Measurements from ENCODE around the gene ZNF454. TPM values are rescaled to one million over a fixed set of nuclear protein-coding genes. Genes with fewer than 3 reads are reported as not detected.

Gene ZNF454
- total RNA-seq, 1 experiment from 2014 or later: 0.61 TPM

DNA sequence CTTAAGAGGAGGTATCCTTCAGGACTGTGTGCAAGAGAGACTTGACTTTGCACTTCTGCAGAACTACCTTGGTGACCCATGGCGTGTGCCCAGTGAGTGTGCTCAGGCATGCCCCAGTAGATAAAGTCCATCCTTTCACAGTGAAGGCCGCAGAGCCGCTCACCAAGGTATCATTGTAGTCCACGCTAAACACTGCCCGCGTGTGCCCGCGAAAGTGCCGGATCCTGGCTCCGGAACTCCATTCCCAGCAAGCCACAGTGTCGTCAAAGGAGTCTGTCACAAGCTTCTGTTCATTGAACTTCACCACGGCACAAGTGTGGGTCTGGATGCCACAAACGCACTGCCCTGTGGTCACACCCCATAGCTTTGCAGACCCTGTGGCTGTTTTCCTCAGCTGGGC, 57.4 kb downstream of the ZNF454 start (continued):
- TF ChIP-seq ZNF274 (IDR thresholded peaks at IDR 0.05; ENCODE audit: low read depth, low read length) (no peak), TCF7L2 (IDR thresholded peaks at IDR 0.05; ENCODE audit: borderline replicate concordance, extremely low read depth, insufficient read depth, insufficient read length) (no peak), CBX3 (IDR thresholded peaks at IDR 0.05; ENCODE audit: low read depth) (no peak), POLR2AphosphoS5 (IDR thresholded peaks at IDR 0.05; ENCODE audit: low read depth, low read length) (no peak), ELF1 (IDR thresholded peaks at IDR 0.05; ENCODE audit: borderline replicate concordance, low read depth) (no peak)
- TF ChIP-seq, protein P1, sequence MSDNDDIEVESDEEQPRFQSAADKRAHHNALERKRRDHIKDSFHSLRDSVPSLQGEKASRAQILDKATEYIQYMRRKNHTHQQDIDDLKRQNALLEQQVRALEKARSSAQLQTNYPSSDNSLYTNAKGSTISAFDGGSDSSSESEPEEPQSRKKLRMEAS (IDR thresholded peaks at IDR 0.05): no peak
- TF ChIP-seq, protein P2, sequence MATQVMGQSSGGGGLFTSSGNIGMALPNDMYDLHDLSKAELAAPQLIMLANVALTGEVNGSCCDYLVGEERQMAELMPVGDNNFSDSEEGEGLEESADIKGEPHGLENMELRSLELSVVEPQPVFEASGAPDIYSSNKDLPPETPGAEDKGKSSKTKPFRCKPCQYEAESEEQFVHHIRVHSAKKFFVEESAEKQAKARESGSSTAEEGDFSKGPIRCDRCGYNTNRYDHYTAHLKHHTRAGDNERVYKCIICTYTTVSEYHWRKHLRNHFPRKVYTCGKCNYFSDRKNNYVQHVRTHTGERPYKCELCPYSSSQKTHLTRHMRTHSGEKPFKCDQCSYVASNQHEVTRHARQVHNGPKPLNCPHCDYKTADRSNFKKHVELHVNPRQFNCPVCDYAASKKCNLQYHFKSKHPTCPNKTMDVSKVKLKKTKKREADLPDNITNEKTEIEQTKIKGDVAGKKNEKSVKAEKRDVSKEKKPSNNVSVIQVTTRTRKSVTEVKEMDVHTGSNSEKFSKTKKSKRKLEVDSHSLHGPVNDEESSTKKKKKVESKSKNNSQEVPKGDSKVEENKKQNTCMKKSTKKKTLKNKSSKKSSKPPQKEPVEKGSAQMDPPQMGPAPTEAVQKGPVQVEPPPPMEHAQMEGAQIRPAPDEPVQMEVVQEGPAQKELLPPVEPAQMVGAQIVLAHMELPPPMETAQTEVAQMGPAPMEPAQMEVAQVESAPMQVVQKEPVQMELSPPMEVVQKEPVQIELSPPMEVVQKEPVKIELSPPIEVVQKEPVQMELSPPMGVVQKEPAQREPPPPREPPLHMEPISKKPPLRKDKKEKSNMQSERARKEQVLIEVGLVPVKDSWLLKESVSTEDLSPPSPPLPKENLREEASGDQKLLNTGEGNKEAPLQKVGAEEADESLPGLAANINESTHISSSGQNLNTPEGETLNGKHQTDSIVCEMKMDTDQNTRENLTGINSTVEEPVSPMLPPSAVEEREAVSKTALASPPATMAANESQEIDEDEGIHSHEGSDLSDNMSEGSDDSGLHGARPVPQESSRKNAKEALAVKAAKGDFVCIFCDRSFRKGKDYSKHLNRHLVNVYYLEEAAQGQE (IDR thresholded peaks at IDR 0.05; ENCODE audit: low read depth): no peak
- TF ChIP-seq, protein P3, sequence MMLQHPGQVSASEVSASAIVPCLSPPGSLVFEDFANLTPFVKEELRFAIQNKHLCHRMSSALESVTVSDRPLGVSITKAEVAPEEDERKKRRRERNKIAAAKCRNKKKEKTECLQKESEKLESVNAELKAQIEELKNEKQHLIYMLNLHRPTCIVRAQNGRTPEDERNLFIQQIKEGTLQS (IDR thresholded peaks at IDR 0.05): no peak

DNA sequence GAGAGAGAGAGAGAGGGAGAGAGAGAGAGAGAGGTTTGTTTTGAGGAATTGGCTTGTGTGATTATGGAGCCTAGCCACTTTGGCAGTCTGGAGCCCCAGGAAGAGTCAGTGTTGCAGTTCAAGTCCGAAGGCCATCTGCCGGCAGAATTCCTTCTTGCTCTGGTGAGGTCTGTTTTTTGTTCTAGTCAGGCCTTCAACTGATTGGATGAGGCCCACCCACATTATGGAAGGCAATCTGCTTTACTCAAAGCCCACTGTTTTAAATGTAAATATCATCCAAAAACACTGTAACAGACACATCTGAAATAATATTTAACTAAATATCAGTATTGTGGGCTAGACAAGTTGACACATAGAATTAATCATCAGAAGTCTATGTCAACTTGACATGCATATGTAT, 65.6 kb downstream of the ZNF454 start:
- no peak overlapping the region for H3K9ac ChIP-seq (ENCODE audit: low read length)
- H3K9me3 ChIP-seq (ENCODE audit: control insufficient read depth in 1 of 2, insufficient read depth in 1 of 2, low read depth in 1 of 2, low read length in 2 of 2): no peaks in the 10 kb centered on the region; a peak in 2 of 4 replicates
- ChIA-PET POLR2A (no interaction called here), RAD21 (ENCODE audit: low non-redundant PET in 1 of 2, low total read pairs in 2 of 2, uncharacterized antibody in 2 of 2, unreplicated experiment in 2 of 2) (no interaction called here), CTCF (no interaction called here)
- H3K27ac ChIP-seq (ENCODE audit: low read depth, low read length): no peak overlapping the region
- no peaks in the 10 kb centered on the region for H3K4me1 ChIP-seq (ENCODE audit: control insufficient read depth in 1 of 2, insufficient read depth in 2 of 2, low read length in 2 of 2)
- H3K4me3 ChIP-seq (replicated peaks in 1 of 2; ENCODE audit: low read depth in 1 of 2, low read length in 2 of 2): no peak overlapping the region
- intact Hi-C loops (cut with micrococcal nuclease): loop anchor here (5.0 kb wide), 1 partner anchor 486 kb away; no protein-coding TSS in a partner anchor
- BruUV-seq (replicated peaks): no TSS peak
- H3K27me3 ChIP-seq (ENCODE audit: insufficient read depth, low read length): no peaks in the 10 kb centered on the region
- no peaks in the 10 kb centered on the region for H4K20me1 ChIP-seq (ENCODE audit: insufficient read depth)
- H3K9me2 ChIP-seq (ENCODE audit: insufficient read depth): no peaks in the 10 kb centered on the region
- no peak overlapping the region for H2AFZ ChIP-seq (ENCODE audit: low read depth, low read length, poor library complexity, severe bottlenecking)
- H3K79me2 ChIP-seq (ENCODE audit: insufficient read depth, low read length): no peaks in the 10 kb centered on the region
- TF ChIP-seq FOSL1 (IDR thresholded peaks at IDR 0.05; ENCODE audit: low read depth) (no peak), CBX3 (IDR thresholded peaks at IDR 0.05; ENCODE audit: low read depth) (no peak), TCF7L2 (IDR thresholded peaks at IDR 0.05; ENCODE audit: borderline replicate concordance, extremely low read depth, insufficient read depth, insufficient read length) (no peak), ZFX (IDR thresholded peaks at IDR 0.05) (no peak)
- TF ChIP-seq, protein P4, sequence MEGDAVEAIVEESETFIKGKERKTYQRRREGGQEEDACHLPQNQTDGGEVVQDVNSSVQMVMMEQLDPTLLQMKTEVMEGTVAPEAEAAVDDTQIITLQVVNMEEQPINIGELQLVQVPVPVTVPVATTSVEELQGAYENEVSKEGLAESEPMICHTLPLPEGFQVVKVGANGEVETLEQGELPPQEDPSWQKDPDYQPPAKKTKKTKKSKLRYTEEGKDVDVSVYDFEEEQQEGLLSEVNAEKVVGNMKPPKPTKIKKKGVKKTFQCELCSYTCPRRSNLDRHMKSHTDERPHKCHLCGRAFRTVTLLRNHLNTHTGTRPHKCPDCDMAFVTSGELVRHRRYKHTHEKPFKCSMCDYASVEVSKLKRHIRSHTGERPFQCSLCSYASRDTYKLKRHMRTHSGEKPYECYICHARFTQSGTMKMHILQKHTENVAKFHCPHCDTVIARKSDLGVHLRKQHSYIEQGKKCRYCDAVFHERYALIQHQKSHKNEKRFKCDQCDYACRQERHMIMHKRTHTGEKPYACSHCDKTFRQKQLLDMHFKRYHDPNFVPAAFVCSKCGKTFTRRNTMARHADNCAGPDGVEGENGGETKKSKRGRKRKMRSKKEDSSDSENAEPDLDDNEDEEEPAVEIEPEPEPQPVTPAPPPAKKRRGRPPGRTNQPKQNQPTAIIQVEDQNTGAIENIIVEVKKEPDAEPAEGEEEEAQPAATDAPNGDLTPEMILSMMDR (IDR thresholded peaks at IDR 0.05 in 2 of 3, conservative IDR thresholded peaks at IDR 0.05 in 1 of 3; ENCODE audit: borderline replicate concordance in 1 of 3, insufficient read depth in 1 of 3, low read depth in 2 of 3, low read length in 2 of 3): no peak
- H3K36me3 ChIP-seq (ENCODE audit: control insufficient read depth in 1 of 2, insufficient read depth in 2 of 2, low read length in 2 of 2): no peaks in the 10 kb centered on the region
- DNase-seq (ENCODE audit: low read depth, low spot score) (no peak), ATAC-seq (no peak)
- no peak overlapping the region for H3K4me2 ChIP-seq (ENCODE audit: low read length)
